Brain microvascular endothelial cell (primary cell): ENCODE results near the gene ARSG.

Source experiments
- DNase-seq: peaks from one replicate; pipeline ENCODE4 v3.0.0-alpha.2; 2020
- H3K27ac ChIP-seq: fragments of 250-450 bp; sonication (Bioruptor Pico); 2 replicates; pipeline ENCODE4 v1.5.1; 2020; ENCODE audit warnings: mild to moderate bottlenecking, moderate library complexity
- H3K27me3 ChIP-seq: fragments of 250-450 bp; sonication (Bioruptor Pico); replicated peaks from 2 replicates; pipeline ENCODE4 v1.5.1; 2020; ENCODE audit warnings: mild to moderate bottlenecking
- H3K36me3 ChIP-seq: fragments of 250-450 bp; sonication (Bioruptor Pico); replicated peaks from 2 replicates; pipeline ENCODE4 v1.5.1; 2020; ENCODE audit warnings: mild to moderate bottlenecking
- H3K4me3 ChIP-seq: 2 replicates; pipeline ENCODE4 v1.5.1; 2011; ENCODE audit warnings: low read depth, mild to moderate bottlenecking, control low read depth, low read length, moderate library complexity
- CTCF ChIP-seq: IDR thresholded peaks from 2 replicates; pipeline ENCODE4 v1.5.1; 2011; ENCODE audit warnings: low read depth, mild to moderate bottlenecking, moderate library complexity, low read length, control low read depth, inconsistent platforms; ENCODE audit errors: missing control alignments
- in situ Hi-C: cut with HindIII; loops from 2 replicates; pipeline ENCODE4 v1.10.0; 2017; ENCODE audit warnings: low sequenced_read_pairs, low pct_ligation_motif_present

ARSG gene

GRCh38 chr17:68322630-68323029 lies 31.3 kb downstream of the ARSG start:
- in situ Hi-C loops, result no loop called here
- DNase-seq, result no peak
- H3K4me3 ChIP-seq, result no peak overlapping the region
- no peak for TF ChIP-seq CTCF
- no peaks in the 10 kb centered on the region for H3K36me3 ChIP-seq
- no peaks in the 10 kb centered on the region for H3K27me3 ChIP-seq
- H3K27ac ChIP-seq, result no peak overlapping the region

- H3K27me3 ChIP-seq, result no peaks in the 10 kb centered on the region
- H3K27ac ChIP-seq, result no peak overlapping the region
- no peak for TF ChIP-seq CTCF
- no peak for DNase-seq
- no peaks in the 10 kb centered on the region for H3K36me3 ChIP-seq
- in situ Hi-C loops, result no loop called here
- no peak overlapping the region for H3K4me3 ChIP-seq
These were observed 32.8 kb downstream of the ARSG start for GRCh38 chr17:68324114-68324513.

GRCh38 chr17:68324654-68325336 lies 33.5 kb downstream of the ARSG start:
- no peaks in the 10 kb centered on the region for H3K36me3 ChIP-seq
- DNase-seq, result no peak
- no peaks in the 10 kb centered on the region for H3K27me3 ChIP-seq
- in situ Hi-C loops, result no loop called here
- H3K27ac ChIP-seq, result no peak overlapping the region
- TF ChIP-seq CTCF, result no peak
- H3K4me3 ChIP-seq, result no peak overlapping the region

GRCh38 chr17:68325961-68326360 lies 34.7 kb downstream of the ARSG start:
- Histone ChIP-seq H3K4me3 (no peak overlapping the region), H3K27ac (no peak overlapping the region), H3K27me3 (no peaks in the 10 kb centered on the region), H3K36me3 (no peaks in the 10 kb centered on the region)
- DNase-seq, result no peak
- TF ChIP-seq CTCF, result no peak
- in situ Hi-C loops, result no loop called here

- Histone ChIP-seq H3K36me3 (no peaks in the 10 kb centered on the region), H3K4me3 (no peak overlapping the region), H3K27me3 (no peaks in the 10 kb centered on the region), H3K27ac (no peak overlapping the region)
- TF ChIP-seq CTCF, result no peak
- peak; percentile 21 for DNase-seq
- in situ Hi-C loops, result no loop called here
These were observed 35.4 kb downstream of the ARSG start for GRCh38 chr17:68326681-68327080.
